PC-9 (cell line): ENCODE measurements around the gene SLIT1. TPM values are rescaled to one million over a fixed set of nuclear protein-coding genes. Genes with fewer than 3 reads are reported as not detected.

Source experiments
- BruUV-seq: library from RNA; stranded (reverse); fragments of 400-500 nt; replicated peaks from 2 replicates; lab custom pipeline; 2021; lab: Mats Ljungman, UMichigan
- CTCF ChIA-PET: fragments of 300-600 bp; sonication (Branson Sonifier 250); formaldehyde crosslinking; loops from one replicate; lab custom pipeline; 2022; ENCODE audit warnings: antibody characterized with exemption; lab: Charles Lee
- POLR2A ChIA-PET: fragments of 300-600 bp; sonication (Branson Sonifier 250); formaldehyde crosslinking; loops from one replicate; lab custom pipeline; 2022; ENCODE audit warnings: antibody characterized with exemption; ENCODE audit not compliant: unreplicated experiment; lab: Charles Lee
- DNase-seq, 2 experiments: peaks; one replicate each; pipeline versions ENCODE4 v3.0.0 to v3.0.0-alpha.2; 2015 to 2022; ENCODE audit warnings: mixed read lengths in 1 of 2
- H2AFZ ChIP-seq: fragments of 200-600 bp; sonication (generic); 2 replicates; pipeline ENCODE4 v1.8.1; 2017; ENCODE audit warnings: antibody characterized with exemption
- H3F3A ChIP-seq: fragments of 200-600 bp; sonication (generic); 2 replicates; pipeline ENCODE4 v1.8.1; 2017; ENCODE audit warnings: antibody characterized with exemption, mild to moderate bottlenecking, low read depth; ENCODE audit not compliant: insufficient read depth
- H3K27ac ChIP-seq: fragments of 200-600 bp; sonication (generic); 2 replicates; pipeline ENCODE4 v1.6.1; 2016; ENCODE audit warnings: mixed run types
- H3K27me3 ChIP-seq: fragments of 200-600 bp; sonication (generic); 2 replicates; pipeline ENCODE4 v1.6.1; 2016; ENCODE audit warnings: low read depth, mixed run types; ENCODE audit not compliant: insufficient read depth
- H3K36me3 ChIP-seq: fragments of 200-600 bp; sonication (generic); 2 replicates; pipeline ENCODE4 v1.6.1; 2016; ENCODE audit warnings: low read depth, mixed run types
- H3K4me1 ChIP-seq: fragments of 200-600 bp; sonication (generic); replicated peaks from 2 replicates; pipeline ENCODE4 v1.6.1; 2016; ENCODE audit warnings: mixed run types; ENCODE audit not compliant: insufficient read depth
- H3K4me2 ChIP-seq: fragments of 200-600 bp; sonication (generic); 2 replicates; pipeline ENCODE4 v1.6.1; 2017; ENCODE audit warnings: mixed run types
- H3K4me3 ChIP-seq: fragments of 200-600 bp; sonication (generic); 2 replicates; pipeline ENCODE4 v1.6.1; 2016; ENCODE audit warnings: mixed run types
- H3K79me2 ChIP-seq: fragments of 200-600 bp; sonication (generic); 2 replicates; pipeline ENCODE4 v1.6.1; 2017; ENCODE audit warnings: low read depth, mixed run types
- H3K9me2 ChIP-seq: fragments of 200-600 bp; sonication (generic); 2 replicates; pipeline ENCODE4 v1.8.1; 2017; ENCODE audit warnings: mild to moderate bottlenecking; ENCODE audit not compliant: insufficient read depth
- H3K9me3 ChIP-seq: fragments of 200-600 bp; sonication (generic); 2 replicates; pipeline ENCODE4 v1.8.1; 2016; ENCODE audit warnings: low read depth; ENCODE audit not compliant: insufficient read depth
- H4K20me1 ChIP-seq: fragments of 200-600 bp; sonication (generic); 2 replicates; pipeline ENCODE4 v1.8.1; 2017; ENCODE audit not compliant: insufficient read depth
- EZH2 ChIP-seq: fragments of 200-600 bp; sonication (generic); IDR thresholded peaks from 2 replicates; pipeline ENCODE4 v1.8.0; 2017; ENCODE audit warnings: antibody characterized with exemption, low read depth
- intact Hi-C: fragments of 100-400 bp; cut with micrococcal nuclease; formaldehyde crosslinking; loops from one replicate; pipeline ENCODE4 v1.10.0; 2022; ENCODE audit not compliant: unreplicated experiment
- total RNA-seq: library from RNA; stranded (reverse); gene quantifications from 2 replicates; pipeline ENCODE4 v1.2.3, GENCODE V29; 2021
- TF ChIP-seq, protein P1 (sequence below): fragments of 200-600 bp; sonication (generic); conservative IDR thresholded peaks from 2 replicates; pipeline ENCODE4 v1.6.1; 2017; ENCODE audit warnings: mixed run types, antibody characterized with exemption, mild to moderate bottlenecking, moderate library complexity

The SLIT1 gene
- total RNA-seq, 1 experiment from 2014 or later: not detected

DNA sequence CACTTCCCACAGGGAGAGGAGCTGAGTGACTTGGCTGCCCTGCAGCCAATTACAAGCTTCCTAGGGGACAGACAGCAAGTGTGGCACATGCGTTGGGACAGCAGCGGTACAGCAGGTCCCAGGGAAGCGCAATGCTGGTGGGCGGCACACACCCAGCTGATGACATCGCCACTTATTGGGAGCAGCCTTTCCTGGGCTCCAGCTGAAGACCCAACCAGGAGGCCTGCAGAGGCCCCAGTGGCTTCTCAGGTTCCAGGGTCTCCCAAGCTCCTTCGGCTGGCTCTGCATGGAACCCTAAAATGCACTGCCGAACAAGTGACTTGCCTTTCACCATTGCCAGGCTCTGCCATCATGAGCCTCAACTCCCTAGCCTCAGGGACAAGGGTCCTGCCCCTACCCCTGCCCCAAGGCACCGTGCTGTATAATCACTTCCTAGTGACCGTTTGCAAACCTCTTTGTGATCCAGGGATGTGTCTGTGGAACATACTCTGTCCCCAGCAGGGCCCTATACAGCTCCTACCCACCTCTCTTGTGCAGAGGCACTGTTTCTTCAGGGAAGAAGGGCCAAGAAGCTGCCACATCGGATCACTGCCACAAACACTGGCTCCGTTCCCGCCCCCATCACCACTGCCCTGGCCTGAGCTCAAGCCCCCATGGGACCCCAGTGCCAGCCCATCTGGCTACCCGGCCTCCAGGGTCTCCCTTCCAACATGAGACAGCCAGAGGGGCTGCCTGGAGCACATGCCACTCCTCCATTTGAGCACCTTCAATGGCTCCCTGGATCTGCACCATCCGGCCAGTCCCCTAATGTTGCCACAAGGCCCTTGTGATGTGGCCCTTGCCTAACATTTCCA is 19.3 kb upstream of the SLIT1 start:
- no peak overlapping the region for H3K4me3 ChIP-seq
- intact Hi-C loops: no loop called here
- no peaks in the 10 kb centered on the region for H3K4me1 ChIP-seq
- ChIA-PET POLR2A (interaction anchor here (0.7 kb wide), 1 partner anchor 74 kb away, joined by 3 read pairs; no protein-coding TSS in a partner anchor), CTCF (no interaction called here)
- no peak overlapping the region for H3K27ac ChIP-seq
- H3K79me2 ChIP-seq: no peaks in the 10 kb centered on the region
- H4K20me1 ChIP-seq: no peaks in the 10 kb centered on the region
- H3K9me2 ChIP-seq: no peaks in the 10 kb centered on the region
- no peaks in the 10 kb centered on the region for H3K36me3 ChIP-seq
- H3K4me2 ChIP-seq: no peak overlapping the region
- no peaks in the 10 kb centered on the region for H3K27me3 ChIP-seq
- no peak overlapping the region for H2AFZ ChIP-seq
- H3K9me3 ChIP-seq: no peaks in the 10 kb centered on the region; the same call in 1 of the 2 replicates
- no peaks in the 10 kb centered on the region for H3F3A ChIP-seq
- DNase-seq: no peak
- TF ChIP-seq, protein P1, sequence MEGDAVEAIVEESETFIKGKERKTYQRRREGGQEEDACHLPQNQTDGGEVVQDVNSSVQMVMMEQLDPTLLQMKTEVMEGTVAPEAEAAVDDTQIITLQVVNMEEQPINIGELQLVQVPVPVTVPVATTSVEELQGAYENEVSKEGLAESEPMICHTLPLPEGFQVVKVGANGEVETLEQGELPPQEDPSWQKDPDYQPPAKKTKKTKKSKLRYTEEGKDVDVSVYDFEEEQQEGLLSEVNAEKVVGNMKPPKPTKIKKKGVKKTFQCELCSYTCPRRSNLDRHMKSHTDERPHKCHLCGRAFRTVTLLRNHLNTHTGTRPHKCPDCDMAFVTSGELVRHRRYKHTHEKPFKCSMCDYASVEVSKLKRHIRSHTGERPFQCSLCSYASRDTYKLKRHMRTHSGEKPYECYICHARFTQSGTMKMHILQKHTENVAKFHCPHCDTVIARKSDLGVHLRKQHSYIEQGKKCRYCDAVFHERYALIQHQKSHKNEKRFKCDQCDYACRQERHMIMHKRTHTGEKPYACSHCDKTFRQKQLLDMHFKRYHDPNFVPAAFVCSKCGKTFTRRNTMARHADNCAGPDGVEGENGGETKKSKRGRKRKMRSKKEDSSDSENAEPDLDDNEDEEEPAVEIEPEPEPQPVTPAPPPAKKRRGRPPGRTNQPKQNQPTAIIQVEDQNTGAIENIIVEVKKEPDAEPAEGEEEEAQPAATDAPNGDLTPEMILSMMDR: no peak
- no peak for TF ChIP-seq EZH2
- BruUV-seq: no TSS peak

- intact Hi-C loops: no loop called here
- no peaks in the 10 kb centered on the region for H3K27me3 ChIP-seq
- H3K79me2 ChIP-seq: no peaks in the 10 kb centered on the region
- DNase-seq: no peak
- H4K20me1 ChIP-seq: no peaks in the 10 kb centered on the region
- no peaks in the 10 kb centered on the region for H3K9me2 ChIP-seq
- H3F3A ChIP-seq: no peaks in the 10 kb centered on the region
- TF ChIP-seq, protein P1: no peak
- TF ChIP-seq EZH2: no peak
- H3K4me2 ChIP-seq: no peak overlapping the region
- CTCF ChIA-PET: no interaction called here
- POLR2A ChIA-PET: no interaction called here
- no peaks in the 10 kb centered on the region; the same call in 1 of the 2 replicates for H3K9me3 ChIP-seq
- BruUV-seq: no TSS peak
- H2AFZ ChIP-seq: no peak overlapping the region
- H3K36me3 ChIP-seq: no peaks in the 10 kb centered on the region
- no peak overlapping the region for H3K4me3 ChIP-seq
- no peak overlapping the region for H3K27ac ChIP-seq
- no peaks in the 10 kb centered on the region for H3K4me1 ChIP-seq
These were observed 17.5 kb upstream of the SLIT1 start for GRCh38 chr10:97203220-97203619.

- H3K4me2 ChIP-seq: no peak overlapping the region
- no TSS peak for BruUV-seq
- no peaks in the 10 kb centered on the region for H3K36me3 ChIP-seq
- H3K27ac ChIP-seq: no peak overlapping the region
- no peaks in the 10 kb centered on the region for H4K20me1 ChIP-seq
- peaks cover 15% of the 10 kb centered on the region; the same call in 1 of the 2 replicates for H3K27me3 ChIP-seq
- H3K9me2 ChIP-seq: no peaks in the 10 kb centered on the region
- H3K4me1 ChIP-seq: no peaks in the 10 kb centered on the region
- H3F3A ChIP-seq: no peaks in the 10 kb centered on the region
- POLR2A ChIA-PET: no interaction called here
- no peak overlapping the region for H3K4me3 ChIP-seq
- CTCF ChIA-PET: no interaction called here
- no peak for DNase-seq
- TF ChIP-seq, protein P1: no peak
- TF ChIP-seq EZH2: no peak
- H2AFZ ChIP-seq: no peak overlapping the region
- no peaks in the 10 kb centered on the region for H3K79me2 ChIP-seq
- intact Hi-C loops: no loop called here
- no peaks in the 10 kb centered on the region; the same call in 1 of the 2 replicates for H3K9me3 ChIP-seq
These were observed 14.9 kb upstream of the SLIT1 start for GRCh38 chr10:97200616-97201015.
